Measurements from ENCODE around the gene CD68.

- no peak for TF ChIP-seq CTCF (IDR thresholded peaks at IDR 0.05)
- TF ChIP-seq POLR2AphosphoS5 (IDR thresholded peaks at IDR 0.05), result no peak
- TF ChIP-seq POLR2A (IDR thresholded peaks at IDR 0.05), result no peak
Measured at GRCh38 chr17:7570351-7570750, 9.1 kb upstream of the CD68 start.

Data from prostate gland (tissue), 2 donors.